IMR-90 (cell line): ENCODE measurements around the gene PLIN5. TPM values are rescaled to one million over a fixed set of nuclear protein-coding genes. Genes with fewer than 3 reads are reported as not detected.

Experiments
- ATAC-seq: fragments of 200-7000 bp; cut with Tn5 transposase; 2 replicates; pipeline ENCODE4 v1.9.1; 2020; ENCODE audit warnings: low read depth, mild to moderate bottlenecking, moderate library complexity
- BruUV-seq: library from RNA; stranded (reverse); fragments of 400-500 nt; replicated peaks from 2 replicates; lab custom pipeline; 2021; lab: Mats Ljungman, UMichigan
- CTCF ChIA-PET: fragments of 300-600 bp; formaldehyde crosslinking; extraction: SDS; loops from one replicate; lab custom pipeline; 2021; ENCODE audit warnings: antibody characterized with exemption; lab: Yijun Ruan, JAX
- POLR2A ChIA-PET: fragments of 300-600 bp; sonication (Branson Sonifier 250); formaldehyde crosslinking; loops from one replicate; lab custom pipeline; 2022; ENCODE audit warnings: antibody characterized with exemption; ENCODE audit not compliant: unreplicated experiment; lab: Charles Lee
- DNase-seq: peaks from one replicate; pipeline ENCODE4 v3.0.0; 2013
- H2AFZ ChIP-seq: replicated peaks from 2 replicates; pipeline ENCODE3; 2013; ENCODE audit warnings: low read length, mild to moderate bottlenecking; ENCODE audit not compliant: poor library complexity
- H2AK5ac ChIP-seq: 2 replicates; pipeline ENCODE4 v1.6.1; 2013; ENCODE audit warnings: low read depth, low read length, inconsistent platforms
- H2AK9ac ChIP-seq: replicated peaks from 2 replicates; pipeline ENCODE3; 2013; ENCODE audit warnings: mild to moderate bottlenecking, low read depth, low read length, moderate library complexity; ENCODE audit not compliant: poor library complexity
- H2BK120ac ChIP-seq: 2 replicates; pipeline ENCODE4 v1.6.1; 2013; ENCODE audit warnings: low read depth, low read length, inconsistent platforms
- H2BK15ac ChIP-seq: 3 replicates; pipeline ENCODE4 v1.6.1; 2013; ENCODE audit warnings: low read depth, low read length, inconsistent platforms
- H2BK20ac ChIP-seq: 2 replicates; pipeline ENCODE4 v1.6.1; 2013; ENCODE audit warnings: low read depth, mild to moderate bottlenecking, inconsistent platforms, low read length, moderate library complexity
- H2BK5ac ChIP-seq: 2 replicates; pipeline ENCODE4 v1.6.1; 2013; ENCODE audit warnings: mild to moderate bottlenecking, low read depth, low read length, inconsistent platforms; ENCODE audit not compliant: poor library complexity, severe bottlenecking
- H3K14ac ChIP-seq: replicated peaks from 2 replicates; pipeline ENCODE4 v1.6.1; 2013; ENCODE audit warnings: low read depth, low read length, inconsistent platforms
- H3K18ac ChIP-seq: 2 replicates; pipeline ENCODE4 v1.6.1; 2013; ENCODE audit warnings: low read depth, low read length, control low read depth
- H3K23ac ChIP-seq: 2 replicates; pipeline ENCODE4 v1.6.1; 2013; ENCODE audit warnings: low read depth, low read length, inconsistent platforms
- H3K27ac ChIP-seq: 2 replicates; pipeline ENCODE4 v1.5.1; 2013; ENCODE audit warnings: mild to moderate bottlenecking, control low read depth, low read length; ENCODE audit not compliant: insufficient read depth
- H3K27me3 ChIP-seq: 2 replicates; pipeline ENCODE4 v1.6.1; 2013; ENCODE audit warnings: low read length; ENCODE audit not compliant: control insufficient read depth, insufficient read depth
- H3K36me3 ChIP-seq: 2 replicates; pipeline ENCODE4 v1.6.1; 2013; ENCODE audit warnings: low read length, mixed read lengths; ENCODE audit not compliant: control insufficient read depth, insufficient read depth
- H3K4ac ChIP-seq: 2 replicates; pipeline ENCODE4 v1.6.1; 2013; ENCODE audit warnings: low read depth, low read length, inconsistent platforms
- H3K4me1 ChIP-seq: 2 replicates; pipeline ENCODE4 v1.6.1; 2013; ENCODE audit warnings: low read length, mixed read lengths; ENCODE audit not compliant: control insufficient read depth, insufficient read depth
- H3K4me2 ChIP-seq: 2 replicates; pipeline ENCODE4 v1.6.1; 2013; ENCODE audit warnings: low read depth, mild to moderate bottlenecking, control low read depth, low read length, moderate library complexity
- H3K4me3 ChIP-seq: 2 replicates; pipeline ENCODE4 v1.5.1; 2013; ENCODE audit warnings: low read depth, mild to moderate bottlenecking, control low read depth, low read length, moderate library complexity; ENCODE audit not compliant: insufficient read depth
- H3K56ac ChIP-seq: 2 replicates; pipeline ENCODE4 v1.6.1; 2013; ENCODE audit warnings: low read length, inconsistent platforms; ENCODE audit not compliant: insufficient read depth; ENCODE audit errors: extremely low read depth
- H3K79me1 ChIP-seq, 2 experiments: 2 replicates each; pipeline ENCODE4 v1.6.1; 2013; ENCODE audit warnings: low read length in 2 of 2, inconsistent platforms in 1 of 2, low read depth in 1 of 2
- H3K9ac ChIP-seq: 2 replicates; pipeline ENCODE4 v1.6.1; 2013; ENCODE audit warnings: low read depth, low read length, control low read depth
- H3K9me1 ChIP-seq: 2 replicates; pipeline ENCODE4 v1.6.1; 2013; ENCODE audit warnings: low read length, inconsistent platforms; ENCODE audit not compliant: insufficient read depth
- H3K9me3 ChIP-seq: 2 replicates; pipeline ENCODE4 v1.6.1; 2013; ENCODE audit warnings: low read length; ENCODE audit not compliant: control insufficient read depth, insufficient read depth
- H4K20me1 ChIP-seq: 2 replicates; pipeline ENCODE4 v1.6.1; 2013; ENCODE audit warnings: low read length, inconsistent platforms; ENCODE audit not compliant: insufficient read depth
- H4K5ac ChIP-seq: 2 replicates; pipeline ENCODE4 v1.6.1; 2013; ENCODE audit warnings: mild to moderate bottlenecking, low read depth, low read length, control low read depth
- H4K8ac ChIP-seq, 2 experiments: 2 replicates each; pipeline ENCODE4 v1.6.1; 2013; ENCODE audit warnings: low read depth in 2 of 2, low read length in 2 of 2, control low read depth in 1 of 2, inconsistent platforms in 1 of 2
- H4K91ac ChIP-seq: 2 replicates; pipeline ENCODE4 v1.6.1; 2013; ENCODE audit warnings: low read depth, low read length, inconsistent platforms; ENCODE audit not compliant: insufficient read depth
- MAZ ChIP-seq: IDR thresholded peaks from 2 replicates; pipeline ENCODE4 v1.6.1; 2012; ENCODE audit warnings: low read depth, mild to moderate bottlenecking, low read length, improper control_type of control experiment, moderate library complexity, borderline replicate concordance
- MXI1 ChIP-seq: IDR thresholded peaks from 2 replicates; pipeline ENCODE4 v1.6.1; 2012; ENCODE audit warnings: low read depth, mild to moderate bottlenecking, low read length, moderate library complexity, borderline replicate concordance
- RAD21 ChIP-seq: IDR thresholded peaks from 2 replicates; pipeline ENCODE4 v1.6.1; 2012; ENCODE audit warnings: low read length, improper control_type of control experiment
- WGBS, 2 experiments: methylation state at CpG; one replicate each; pipeline versions ENCODE4 v1.1.5 to v1.1.7; 2013; ENCODE audit warnings: missing lambda C conversion rate in 2 of 2; ENCODE audit not compliant: insufficient read length in 1 of 2; ENCODE audit errors: extremely low coverage in 2 of 2; 5-methylcytosine and 5-hydroxymethylcytosine counted together
- dilution Hi-C: fragments of 300-500 bp; cut with HindIII; formaldehyde crosslinking; loops from one replicate; pipeline ENCODE4 v1.14.3; 2018; ENCODE audit warnings: low sequenced_read_pairs; ENCODE audit not compliant: unreplicated experiment
- in situ Hi-C: fragments of 300-500 bp; cut with MboI; formaldehyde crosslinking; loops from 3 replicates; pipeline ENCODE4 v1.14.3; 2019; ENCODE audit warnings: low sequenced_read_pairs, inconsistent platforms, mixed read lengths
- intact Hi-C: fragments of 100-400 bp; cut with micrococcal nuclease; formaldehyde crosslinking; loops from 2 replicates; pipeline ENCODE4 v1.10.0; 2022
- polyA plus RNA-seq, 3 experiments: library from polyadenylated mRNA; depleted of rRNA; stranded (reverse); fragments of >200 nt; gene quantifications; 2 replicates each; pipeline ENCODE4 v1.2.3, GENCODE V29; 2012; ENCODE audit warnings: low replicate concordance in 1 of 3
- total RNA-seq: library from RNA; depleted of rRNA; stranded (reverse); fragments of >200 nt; gene quantifications from 2 replicates; pipeline ENCODE4 v1.2.3, GENCODE V29; 2012

The PLIN5 gene
- total and polyA plus RNA-seq, 2 of the 4 experiments (the other 2 are of a cell fraction), result not detected

DNA sequence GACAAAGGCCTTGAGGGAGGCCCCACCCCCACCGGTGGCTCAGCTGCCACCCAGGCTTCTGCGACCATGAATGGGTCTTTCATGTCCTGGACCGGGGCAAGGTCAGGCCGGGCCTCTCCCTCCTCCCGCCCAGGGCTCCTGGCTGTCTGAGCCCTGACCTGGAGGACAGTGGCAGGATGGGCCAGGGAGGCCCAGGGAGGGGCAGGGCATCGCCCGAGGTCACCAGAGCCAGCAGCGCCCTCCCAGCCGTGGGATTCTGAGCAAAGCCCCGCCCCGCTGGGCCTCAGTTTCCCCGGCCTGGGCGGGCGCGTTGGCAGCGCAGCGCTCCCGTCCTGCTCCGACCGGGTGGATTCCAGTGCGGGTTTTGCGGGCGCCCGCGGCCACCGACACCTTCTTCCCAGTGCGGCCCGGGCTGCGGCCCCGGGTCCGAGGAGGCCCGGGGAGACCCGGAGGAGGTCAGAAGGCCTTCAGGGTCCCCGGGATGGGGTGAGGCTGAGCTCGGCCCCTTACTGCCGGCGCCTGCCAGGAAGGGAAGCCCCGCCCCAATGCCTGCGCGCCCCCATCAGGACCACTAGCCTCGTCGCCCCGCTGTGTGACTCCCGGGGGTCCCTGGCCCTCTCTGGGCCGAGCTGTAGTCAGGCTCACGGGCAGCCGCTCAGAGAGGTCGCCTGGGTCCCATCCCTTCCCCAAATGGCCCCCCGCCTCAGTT is 49.1 kb upstream of the PLIN5 start:
- Histone ChIP-seq H4K91ac (no peak overlapping the region), H3K4me1 (peaks cover 3% of the 10 kb centered on the region; the same call in 1 of the 2 replicates), H3K4me2 (peak overlapping the region; percentile 50), H3K4me3 (peak overlapping the region; percentile 33), H2BK15ac (no peak overlapping the region), H3K23ac (no peak overlapping the region), H2AK5ac (no peak overlapping the region), H2BK5ac (no peak overlapping the region), H3K18ac (no peak overlapping the region), H3K79me1 (no peaks in the 10 kb centered on the region), H3K27me3 (peaks cover 60% of the 10 kb centered on the region), H2BK20ac (no peak overlapping the region), H3K9ac (no peak overlapping the region), H3K9me3 (no peaks in the 10 kb centered on the region), H4K20me1 (no peaks in the 10 kb centered on the region; the same call in 1 of the 2 replicates), H2AK9ac (peak overlapping the region; percentile 65), H3K36me3 (no peaks in the 10 kb centered on the region), H2AFZ (peak overlapping the region; percentile 92), H3K9me1 (no peaks in the 10 kb centered on the region), H3K56ac (no peak overlapping the region), H2BK120ac (no peak overlapping the region), H3K4ac (no peak overlapping the region), H4K5ac (no peak overlapping the region), H3K14ac (no peak overlapping the region), H3K27ac (no peak overlapping the region), H4K8ac (0 out of 4 replicates have a peak overlapping the region, but pooled peaks of 1 of the 2 experiments have one; percentile 15)
- no TSS peak for BruUV-seq
- ChIA-PET POLR2A (no interaction called here), CTCF (no interaction called here)
- intact Hi-C loops, result no loop called here
- dilution Hi-C loops, result no loop called here
- DNase-seq (no peak), ATAC-seq (peak; percentile 75)
- in situ Hi-C loops, result no loop called here
- TF ChIP-seq MAZ (0 out of 2 replicates have a peak, but pooled peaks have one; percentile 20), RAD21 (no peak), MXI1 (no peak)
- 2% methylated on average over 20 of the region's 49 CpGs; no CpG with 5 or more reads in 1 of the 2 experiments for WGBS, 2 experiments
